HCT116 (cell line): Measurements from ENCODE around the gene LRBA. TPM values are rescaled to one million over a fixed set of nuclear protein-coding genes. Genes with fewer than 3 reads are reported as not detected.

Experiments
- ATAC-seq: fragments of 200-7000 bp; cut with Tn5 transposase; 2 replicates; pipeline ENCODE4 v1.9.1; 2020; ENCODE audit warnings: mild to moderate bottlenecking, moderate library complexity
- BruUV-seq: library from RNA; stranded (reverse); fragments of 400-500 nt; replicated peaks from 2 replicates; lab custom pipeline; 2021; lab: Mats Ljungman, UMichigan
- CTCF ChIA-PET: fragments of 300-600 bp; sonication (Branson Sonifier 250); formaldehyde crosslinking; loops from one replicate; lab custom pipeline; 2021; ENCODE audit warnings: antibody characterized with exemption; lab: Charles Lee
- POLR2A ChIA-PET: fragments of 300-600, 350-600 bp; sonication (Branson Sonifier 250); formaldehyde crosslinking; loops from one replicate; lab custom pipeline; 2021; ENCODE audit warnings: antibody characterized with exemption; lab: Charles Lee
- RAD21 ChIA-PET, 2 experiments: fragments of 300-600 bp; sonication (Branson Sonifier 250); formaldehyde crosslinking; loops; one replicate each; lab custom pipeline; 2023; ENCODE audit warnings: low total read pairs in 2 of 2; ENCODE audit not compliant: uncharacterized antibody in 2 of 2, unreplicated experiment in 2 of 2, low non-redundant PET in 1 of 2; lab: Charles Lee
- DNase-seq: peaks from one replicate; pipeline ENCODE4 v3.0.0-alpha.2; 2010; ENCODE audit warnings: low read depth, low spot score
- H2AFZ ChIP-seq: fragments of 200-600 bp; shearing (Covaris generic), sonication (generic); 2 replicates; pipeline ENCODE4 v1.6.1; 2017; ENCODE audit warnings: low read depth, mixed run types, mixed read lengths, antibody characterized with exemption, low read length; ENCODE audit not compliant: poor library complexity, severe bottlenecking
- H3K27ac ChIP-seq: 2 replicates; pipeline ENCODE4 v1.5.1; 2012; ENCODE audit warnings: low read depth, low read length
- H3K27me3 ChIP-seq: fragments of 200-600 bp; sonication (generic); 2 replicates; pipeline ENCODE4 v1.6.1; 2016; ENCODE audit warnings: mixed run types, low read length, mixed read lengths; ENCODE audit not compliant: insufficient read depth
- H3K36me3 ChIP-seq, 2 experiments: fragments of 200-500 bp in 1 of 2; fragments of 200-600 bp in 1 of 2; sonication (Bioruptor generic) in 1 of 2; sonication (generic) in 1 of 2; 2 replicates each; pipeline versions ENCODE4 v1.5.1 to v1.6.1; 2014 to 2016; ENCODE audit warnings: low read length in 2 of 2, inconsistent platforms in 1 of 2, mixed read lengths in 1 of 2, mixed run types in 1 of 2; ENCODE audit not compliant: insufficient read depth in 2 of 2, control insufficient read depth in 1 of 2
- H3K4me1 ChIP-seq, 2 experiments: fragments of 200-600 bp in 1 of 2; sonication (generic) in 1 of 2; 2 replicates each; pipeline versions ENCODE4 v1.5.1 to v1.6.1; 2012 to 2017; ENCODE audit warnings: low read length in 2 of 2, inconsistent platforms in 1 of 2, mild to moderate bottlenecking in 1 of 2, mixed read lengths in 1 of 2, mixed run types in 1 of 2, moderate library complexity in 1 of 2; ENCODE audit not compliant: insufficient read depth in 2 of 2, control insufficient read depth in 1 of 2
- H3K4me2 ChIP-seq: fragments of 200-600 bp; sonication (generic); 2 replicates; pipeline ENCODE4 v1.6.1; 2017; ENCODE audit warnings: mixed run types, low read length, mixed read lengths
- H3K4me3 ChIP-seq, 2 experiments: fragments of 200-600 bp in 1 of 2; sonication (generic) in 1 of 2; replicated peaks in 1 of 2; 2 replicates each; pipeline ENCODE4 v1.5.1; 2011 to 2016; ENCODE audit warnings: low read length in 2 of 2, control low read depth in 1 of 2, low read depth in 1 of 2, mild to moderate bottlenecking in 1 of 2, mixed read lengths in 1 of 2, mixed run types in 1 of 2
- H3K79me2 ChIP-seq: fragments of 200-600 bp; sonication (generic); 2 replicates; pipeline ENCODE4 v1.6.1; 2017; ENCODE audit warnings: mild to moderate bottlenecking, mixed run types, low read length, moderate library complexity, mixed read lengths; ENCODE audit not compliant: insufficient read depth
- H3K9ac ChIP-seq: fragments of 200-600 bp; sonication (generic); 2 replicates; pipeline ENCODE4 v1.6.1; 2016; ENCODE audit warnings: low read length, mixed read lengths
- H3K9me2 ChIP-seq: fragments of 200-600 bp; sonication (generic), shearing (Covaris generic); 2 replicates; pipeline ENCODE4 v1.6.1; 2017; ENCODE audit warnings: mixed run types, mild to moderate bottlenecking, moderate library complexity; ENCODE audit not compliant: insufficient read depth
- H3K9me3 ChIP-seq, 2 experiments: fragments of 200-500 bp in 1 of 2; fragments of 200-600 bp in 1 of 2; sonication (Bioruptor generic) in 1 of 2; sonication (generic) in 1 of 2; 2 replicates each; pipeline ENCODE4 v1.6.1; 2014 to 2017; ENCODE audit warnings: low read length in 2 of 2, mixed read lengths in 2 of 2, inconsistent platforms in 1 of 2, low read depth in 1 of 2, mild to moderate bottlenecking in 1 of 2, mixed run types in 1 of 2, moderate library complexity in 1 of 2; ENCODE audit not compliant: control insufficient read depth in 1 of 2, insufficient read depth in 1 of 2
- H4K20me1 ChIP-seq: fragments of 200-600 bp; sonication (generic), shearing (Covaris generic); 2 replicates; pipeline ENCODE4 v1.6.1; 2017; ENCODE audit warnings: mixed run types, mild to moderate bottlenecking, moderate library complexity; ENCODE audit not compliant: insufficient read depth
- CBX3 ChIP-seq: IDR thresholded peaks from 2 replicates; pipeline ENCODE4 v1.6.1; 2012; ENCODE audit warnings: low read depth
- CEBPB ChIP-seq: IDR thresholded peaks from 2 replicates; pipeline ENCODE4 v1.6.1; 2012; ENCODE audit warnings: low read depth
- CTCF ChIP-seq, 3 experiments: fragments of 200-600 bp in 1 of 3; sonication (generic) in 1 of 3; IDR thresholded peaks in 2 of 3; conservative IDR thresholded peaks in 1 of 3; 2 replicates each; pipeline ENCODE4 v1.5.1; 2012 to 2017; ENCODE audit warnings: low read depth in 2 of 3, low read length in 2 of 3, antibody characterized with exemption in 1 of 3, borderline replicate concordance in 1 of 3, control low read depth in 1 of 3, mild to moderate bottlenecking in 1 of 3, mixed read lengths in 1 of 3, mixed run types in 1 of 3, moderate library complexity in 1 of 3; ENCODE audit not compliant: insufficient read depth in 1 of 3
- EGR1 ChIP-seq: IDR thresholded peaks from 2 replicates; pipeline ENCODE4 v1.6.1; 2012; ENCODE audit warnings: low read depth
- ELF1 ChIP-seq: IDR thresholded peaks from 2 replicates; pipeline ENCODE4 v1.6.1; 2012; ENCODE audit warnings: low read depth, borderline replicate concordance
- EZH2 ChIP-seq: fragments of 200-600 bp; sonication (generic); IDR thresholded peaks from 2 replicates; pipeline ENCODE4 v1.6.1; 2017; ENCODE audit warnings: antibody characterized with exemption, mixed run types
- FOSL1 ChIP-seq: IDR thresholded peaks from 2 replicates; pipeline ENCODE4 v1.6.1; 2012; ENCODE audit warnings: low read depth
- JUND ChIP-seq: IDR thresholded peaks from 2 replicates; pipeline ENCODE4 v1.6.1; 2012
- MAX ChIP-seq: IDR thresholded peaks from 2 replicates; pipeline ENCODE4 v1.6.1; 2012
- POLR2A ChIP-seq: IDR thresholded peaks from 2 replicates; pipeline ENCODE4 v1.7.0; 2011; ENCODE audit warnings: borderline replicate concordance; ENCODE audit not compliant: insufficient read depth, insufficient read length; ENCODE audit errors: extremely low read depth
- POLR2AphosphoS5 ChIP-seq: IDR thresholded peaks from 2 replicates; pipeline ENCODE4 v1.6.1; 2011; ENCODE audit warnings: mild to moderate bottlenecking, low read depth, low read length, moderate library complexity
- RAD21 ChIP-seq: IDR thresholded peaks from 2 replicates; pipeline ENCODE4 v1.6.1; 2012; ENCODE audit warnings: low read depth, mild to moderate bottlenecking
- SIN3A ChIP-seq: IDR thresholded peaks from 2 replicates; pipeline ENCODE4 v1.6.1; 2012; ENCODE audit warnings: low read depth
- SP1 ChIP-seq: IDR thresholded peaks from 2 replicates; pipeline ENCODE4 v1.6.1; 2012; ENCODE audit warnings: low read depth
- SRF ChIP-seq: IDR thresholded peaks from 2 replicates; pipeline ENCODE4 v1.6.1; 2012; ENCODE audit warnings: low read depth
- ZFX ChIP-seq: fragments of 450-650 bp; IDR thresholded peaks from 2 replicates; pipeline ENCODE4 v1.6.1; 2017
- ZNF274 ChIP-seq: fragments of 200-500 bp; sonication (Bioruptor generic); IDR thresholded peaks from 2 replicates; pipeline ENCODE4 v1.6.1; 2014; ENCODE audit warnings: mild to moderate bottlenecking, low read depth, low read length, inconsistent platforms
- intact Hi-C: fragments of 100-400 bp; cut with micrococcal nuclease; formaldehyde crosslinking; loops from 2 replicates; pipeline ENCODE4 v1.10.0; 2022
- total RNA-seq: library from RNA; stranded (reverse); gene quantifications from one replicate; pipeline ENCODE4 v1.2.1, GENCODE V29; 2021; ENCODE audit not compliant: unreplicated experiment
- TF ChIP-seq, protein P1 (sequence below): IDR thresholded peaks from 2 replicates; pipeline ENCODE4 v1.6.1; 2011; ENCODE audit warnings: mild to moderate bottlenecking, low read length, moderate library complexity; ENCODE audit not compliant: insufficient replicate concordance; ENCODE audit errors: extremely low read depth
- TF ChIP-seq, protein P2 (sequence below): IDR thresholded peaks from 2 replicates; pipeline ENCODE4 v1.6.1; 2012

The LRBA gene
- total RNA-seq, 1 experiment from 2014 or later, result 79.8 TPM

DNA sequence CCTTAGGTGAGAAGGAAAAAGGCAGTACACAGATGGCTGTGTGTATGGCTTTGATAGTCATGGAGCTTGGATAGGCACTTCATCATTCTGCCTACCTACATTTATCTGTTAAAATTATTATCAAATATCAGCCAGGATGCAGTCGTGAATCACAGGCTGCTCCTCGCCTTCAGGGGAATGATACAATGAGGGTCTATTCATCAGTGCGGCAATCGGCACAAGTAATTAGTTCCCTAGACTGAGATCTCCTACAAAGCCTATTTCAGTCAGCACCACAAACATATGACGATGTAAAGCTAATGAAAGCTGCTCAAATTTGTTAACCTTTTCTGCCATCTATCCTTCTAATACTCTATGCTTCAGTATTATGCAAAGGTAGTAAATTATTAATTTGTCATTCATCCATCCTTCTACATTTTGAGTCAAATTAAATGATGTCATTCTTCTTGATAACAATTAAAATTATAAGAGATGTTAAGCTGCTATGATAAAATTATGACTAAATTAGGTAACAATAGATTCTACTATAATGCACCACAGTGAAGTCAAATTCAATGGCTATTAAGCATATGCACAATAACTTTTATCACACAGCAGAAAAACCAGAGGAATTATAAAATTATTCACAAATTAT lies 414.2 kb downstream of the LRBA start:
- no peak for TF ChIP-seq CBX3
- no peak for TF ChIP-seq ELF1
- no peak for TF ChIP-seq ZFX
- no peak for TF ChIP-seq EGR1
- no peak for TF ChIP-seq EZH2
- no peaks in the 10 kb centered on the region for H3K9me2 ChIP-seq
- H3K36me3 ChIP-seq, result no peaks in the 10 kb centered on the region
- POLR2A ChIA-PET, result no interaction called here
- intact Hi-C loops, result no loop called here
- no peaks in the 10 kb centered on the region for H4K20me1 ChIP-seq
- no peaks in the 10 kb centered on the region for H3K79me2 ChIP-seq
- CTCF ChIA-PET, result no interaction called here
- no TSS peak for BruUV-seq
- no peaks in the 10 kb centered on the region for H3K27me3 ChIP-seq
- no peak for DNase-seq
- H3K9me3 ChIP-seq, result no peaks in the 10 kb centered on the region
- H3K4me2 ChIP-seq, result no peak overlapping the region
- RAD21 ChIA-PET, result no interaction called here
- H3K4me3 ChIP-seq, result no peak overlapping the region
- H2AFZ ChIP-seq, result no peak overlapping the region
- H3K27ac ChIP-seq, result no peak overlapping the region
- H3K9ac ChIP-seq, result no peak overlapping the region
- no peaks in the 10 kb centered on the region for H3K4me1 ChIP-seq
- ATAC-seq, result no peak

- POLR2A ChIA-PET, result no interaction called here
- intact Hi-C loops, result no loop called here
- no TSS peak for BruUV-seq
- TF ChIP-seq SIN3A (no peak), CTCF (IDR thresholded peaks at IDR 0.05 in 2 of 3, conservative IDR thresholded peaks at IDR 0.05 in 1 of 3; ENCODE audit: borderline replicate concordance in 1 of 3, insufficient read depth in 1 of 3, low read depth in 2 of 3, low read length in 2 of 3) (no peak), FOSL1 (no peak), JUND (no peak), CBX3 (no peak), ZNF274 (no peak), POLR2A (no peak), SRF (no peak), ELF1 (no peak), ZFX (no peak), POLR2AphosphoS5 (no peak), CEBPB (no peak), SP1 (no peak), MAX (no peak), RAD21 (no peak)
- TF ChIP-seq, protein P1, sequence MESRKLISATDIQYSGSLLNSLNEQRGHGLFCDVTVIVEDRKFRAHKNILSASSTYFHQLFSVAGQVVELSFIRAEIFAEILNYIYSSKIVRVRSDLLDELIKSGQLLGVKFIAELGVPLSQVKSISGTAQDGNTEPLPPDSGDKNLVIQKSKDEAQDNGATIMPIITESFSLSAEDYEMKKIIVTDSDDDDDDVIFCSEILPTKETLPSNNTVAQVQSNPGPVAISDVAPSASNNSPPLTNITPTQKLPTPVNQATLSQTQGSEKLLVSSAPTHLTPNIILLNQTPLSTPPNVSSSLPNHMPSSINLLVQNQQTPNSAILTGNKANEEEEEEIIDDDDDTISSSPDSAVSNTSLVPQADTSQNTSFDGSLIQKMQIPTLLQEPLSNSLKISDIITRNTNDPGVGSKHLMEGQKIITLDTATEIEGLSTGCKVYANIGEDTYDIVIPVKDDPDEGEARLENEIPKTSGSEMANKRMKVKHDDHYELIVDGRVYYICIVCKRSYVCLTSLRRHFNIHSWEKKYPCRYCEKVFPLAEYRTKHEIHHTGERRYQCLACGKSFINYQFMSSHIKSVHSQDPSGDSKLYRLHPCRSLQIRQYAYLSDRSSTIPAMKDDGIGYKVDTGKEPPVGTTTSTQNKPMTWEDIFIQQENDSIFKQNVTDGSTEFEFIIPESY, result no peak
- TF ChIP-seq, protein P2, sequence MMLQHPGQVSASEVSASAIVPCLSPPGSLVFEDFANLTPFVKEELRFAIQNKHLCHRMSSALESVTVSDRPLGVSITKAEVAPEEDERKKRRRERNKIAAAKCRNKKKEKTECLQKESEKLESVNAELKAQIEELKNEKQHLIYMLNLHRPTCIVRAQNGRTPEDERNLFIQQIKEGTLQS, result no peak
These were observed 415.5 kb downstream of the LRBA start for GRCh38 chr4:150599547-150599946.

More at GRCh38 chr4:150599547-150599946, 415.5 kb downstream of the LRBA start:
- no peak overlapping the region for H3K27ac ChIP-seq
- H3K9me3 ChIP-seq, result no peaks in the 10 kb centered on the region
- ATAC-seq, result no peak
- H3K36me3 ChIP-seq, result no peaks in the 10 kb centered on the region
- no peaks in the 10 kb centered on the region for H3K27me3 ChIP-seq
- no peaks in the 10 kb centered on the region for H3K9me2 ChIP-seq
- no peak overlapping the region for H2AFZ ChIP-seq
- ChIA-PET CTCF (no interaction called here), RAD21 (no interaction called here)
- no peak for DNase-seq
- no peak overlapping the region for H3K4me2 ChIP-seq
- H3K4me3 ChIP-seq, result no peak overlapping the region
- no peaks in the 10 kb centered on the region for H3K4me1 ChIP-seq
- H4K20me1 ChIP-seq, result no peaks in the 10 kb centered on the region
- no peaks in the 10 kb centered on the region for H3K79me2 ChIP-seq
- H3K9ac ChIP-seq, result no peak overlapping the region
